Chondrocyte (in vitro differentiated cells): Measurements from ENCODE around the gene YES1. TPM values are rescaled to one million over a fixed set of nuclear protein-coding genes. Genes with fewer than 3 reads are reported as not detected.
A peak's percentile ranks its signal among the peaks of the same experiment; 100 is the strongest.

Source experiments
- DNase-seq: peaks from one replicate; pipeline ENCODE4 v3.0.0; 2021; ENCODE audit warnings: mixed read lengths, low spot score
- H3K27ac Mint-ChIP-seq: one replicate; pipeline ENCODE4 v1.8.0; 2021; ENCODE audit warnings: mild to moderate bottlenecking, moderate library complexity, mixed read lengths; ENCODE audit not compliant: unreplicated experiment
- H3K27me3 Mint-ChIP-seq: 2 replicates; pipeline ENCODE4 v1.8.0; 2021; ENCODE audit warnings: low read depth, mixed read lengths
- H3K36me3 Mint-ChIP-seq: 2 replicates; pipeline ENCODE4 v1.8.0; 2021; ENCODE audit warnings: low read depth, mixed read lengths
- H3K4me1 Mint-ChIP-seq: 2 replicates; pipeline ENCODE4 v1.8.0; 2021; ENCODE audit warnings: low read depth, mild to moderate bottlenecking, mixed read lengths
- H3K4me3 Mint-ChIP-seq: one replicate; pipeline ENCODE4 v1.8.0; 2021; ENCODE audit warnings: mild to moderate bottlenecking, moderate library complexity, mixed read lengths; ENCODE audit not compliant: unreplicated experiment
- H3K9me3 Mint-ChIP-seq: 2 replicates; pipeline ENCODE4 v1.8.0; 2021; ENCODE audit warnings: low read depth, mixed read lengths
- total RNA-seq: library from RNA; stranded (reverse); gene quantifications from 3 replicates; pipeline ENCODE4 v1.2.1, GENCODE V29; 2021
- TF ChIP-seq, protein P1 (sequence below): fragments of 200-600 bp; sonication (generic); IDR thresholded peaks from 2 replicates; pipeline ENCODE4 v1.5.0; 2021; ENCODE audit warnings: antibody characterized with exemption, mild to moderate bottlenecking, moderate library complexity

The YES1 gene
- total RNA-seq, 1 donor from 2014 or later, result 38.0 TPM

DNA sequence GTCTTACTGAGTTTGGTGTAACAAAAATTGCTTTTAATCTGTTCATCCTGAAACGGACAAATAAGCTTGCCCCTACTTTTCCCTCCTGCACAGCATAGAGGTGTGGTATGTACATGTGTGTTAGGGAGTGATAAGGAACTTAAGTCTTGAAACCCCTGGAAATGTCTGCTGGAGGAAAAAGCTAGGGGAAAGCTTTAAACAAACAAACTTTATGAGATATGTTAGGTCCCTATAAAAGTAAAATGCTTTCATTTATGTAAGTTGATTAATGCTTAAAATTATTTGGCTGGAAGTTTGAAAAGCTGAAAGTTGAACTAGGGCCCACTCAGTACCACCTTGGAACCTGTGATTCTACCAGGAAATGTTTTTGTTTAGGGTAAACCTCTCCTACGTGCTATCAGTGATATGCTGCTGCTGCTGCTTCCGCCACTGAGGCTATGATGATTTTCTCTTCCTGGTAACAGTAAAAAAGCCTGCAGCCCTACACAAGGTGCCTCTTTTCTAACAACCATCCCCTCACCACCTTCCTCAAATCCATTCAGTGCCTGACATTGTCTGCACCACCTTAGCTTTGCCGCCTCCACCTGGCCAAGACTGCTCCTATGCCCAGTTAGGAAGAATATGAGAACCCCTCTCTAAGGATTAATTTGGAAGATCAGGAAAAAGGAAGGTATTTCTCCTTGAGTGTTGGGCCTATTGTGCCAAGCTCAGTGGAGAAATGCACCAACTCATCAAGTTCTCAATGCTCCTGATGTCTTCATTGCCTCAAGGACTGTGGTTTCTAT lies 2.5 kb upstream of the YES1 start:
- peaks cover 26% of the 10 kb centered on the region for H3K4me1 Mint-ChIP-seq
- no peaks in the 10 kb centered on the region for H3K9me3 Mint-ChIP-seq
- TF ChIP-seq, protein P1, sequence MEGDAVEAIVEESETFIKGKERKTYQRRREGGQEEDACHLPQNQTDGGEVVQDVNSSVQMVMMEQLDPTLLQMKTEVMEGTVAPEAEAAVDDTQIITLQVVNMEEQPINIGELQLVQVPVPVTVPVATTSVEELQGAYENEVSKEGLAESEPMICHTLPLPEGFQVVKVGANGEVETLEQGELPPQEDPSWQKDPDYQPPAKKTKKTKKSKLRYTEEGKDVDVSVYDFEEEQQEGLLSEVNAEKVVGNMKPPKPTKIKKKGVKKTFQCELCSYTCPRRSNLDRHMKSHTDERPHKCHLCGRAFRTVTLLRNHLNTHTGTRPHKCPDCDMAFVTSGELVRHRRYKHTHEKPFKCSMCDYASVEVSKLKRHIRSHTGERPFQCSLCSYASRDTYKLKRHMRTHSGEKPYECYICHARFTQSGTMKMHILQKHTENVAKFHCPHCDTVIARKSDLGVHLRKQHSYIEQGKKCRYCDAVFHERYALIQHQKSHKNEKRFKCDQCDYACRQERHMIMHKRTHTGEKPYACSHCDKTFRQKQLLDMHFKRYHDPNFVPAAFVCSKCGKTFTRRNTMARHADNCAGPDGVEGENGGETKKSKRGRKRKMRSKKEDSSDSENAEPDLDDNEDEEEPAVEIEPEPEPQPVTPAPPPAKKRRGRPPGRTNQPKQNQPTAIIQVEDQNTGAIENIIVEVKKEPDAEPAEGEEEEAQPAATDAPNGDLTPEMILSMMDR, result no peak
- no peaks in the 10 kb centered on the region for H3K36me3 Mint-ChIP-seq
- no peak overlapping the region for H3K4me3 Mint-ChIP-seq
- no peaks in the 10 kb centered on the region for H3K27me3 Mint-ChIP-seq
- no peak for DNase-seq
- no peak overlapping the region for H3K27ac Mint-ChIP-seq

DNA sequence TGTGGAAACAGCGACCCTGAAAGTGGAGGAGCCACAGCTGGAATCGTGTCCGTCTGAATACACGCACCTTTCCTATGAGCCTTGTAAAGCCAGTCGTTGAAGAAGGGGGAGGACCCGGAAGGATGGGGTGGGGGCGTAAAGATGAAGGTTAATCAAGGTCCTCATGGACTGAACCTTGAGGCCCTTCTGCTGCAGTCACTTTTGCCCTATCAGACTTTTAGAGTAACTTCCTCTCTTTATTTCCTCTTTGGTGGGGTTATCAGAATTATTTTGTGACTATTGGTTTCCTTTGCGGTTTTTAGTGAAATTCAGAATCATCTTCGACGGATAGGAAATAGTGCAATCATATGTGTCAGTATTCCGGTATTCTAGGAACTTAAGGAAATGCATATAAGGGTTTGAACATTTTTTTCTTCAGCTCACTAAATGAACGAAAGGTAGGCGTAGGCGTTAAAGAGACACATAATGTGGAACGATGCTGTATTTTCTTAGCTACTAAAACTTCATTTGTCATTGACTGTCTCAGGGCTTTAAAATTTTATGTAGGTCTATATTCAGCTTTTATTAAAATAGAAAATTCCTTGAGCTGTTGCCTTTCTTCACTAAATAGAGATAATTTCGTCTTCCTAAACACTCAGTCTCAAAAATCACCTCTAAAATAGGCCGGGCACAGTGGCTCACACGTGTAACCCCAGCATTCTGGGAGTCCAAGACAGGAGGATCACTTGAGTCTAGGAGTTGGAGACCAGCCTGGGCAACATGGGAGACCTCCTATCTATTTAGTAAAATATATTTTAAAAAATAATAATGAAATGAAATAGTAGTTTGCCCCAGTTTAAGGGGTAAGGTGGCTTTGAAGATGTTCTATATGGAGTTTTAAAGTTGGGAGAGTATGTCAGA lies 1.4 kb upstream of the YES1 start:
- DNase-seq, result no peak
- H3K9me3 Mint-ChIP-seq, result no peaks in the 10 kb centered on the region
- H3K27ac Mint-ChIP-seq, result peak overlapping the region; percentile 98
- TF ChIP-seq, protein P1, result no peak
- H3K4me1 Mint-ChIP-seq, result peaks cover 27% of the 10 kb centered on the region
- H3K36me3 Mint-ChIP-seq, result no peaks in the 10 kb centered on the region
- H3K27me3 Mint-ChIP-seq, result no peaks in the 10 kb centered on the region
- H3K4me3 Mint-ChIP-seq, result peak overlapping the region; percentile 90

DNA sequence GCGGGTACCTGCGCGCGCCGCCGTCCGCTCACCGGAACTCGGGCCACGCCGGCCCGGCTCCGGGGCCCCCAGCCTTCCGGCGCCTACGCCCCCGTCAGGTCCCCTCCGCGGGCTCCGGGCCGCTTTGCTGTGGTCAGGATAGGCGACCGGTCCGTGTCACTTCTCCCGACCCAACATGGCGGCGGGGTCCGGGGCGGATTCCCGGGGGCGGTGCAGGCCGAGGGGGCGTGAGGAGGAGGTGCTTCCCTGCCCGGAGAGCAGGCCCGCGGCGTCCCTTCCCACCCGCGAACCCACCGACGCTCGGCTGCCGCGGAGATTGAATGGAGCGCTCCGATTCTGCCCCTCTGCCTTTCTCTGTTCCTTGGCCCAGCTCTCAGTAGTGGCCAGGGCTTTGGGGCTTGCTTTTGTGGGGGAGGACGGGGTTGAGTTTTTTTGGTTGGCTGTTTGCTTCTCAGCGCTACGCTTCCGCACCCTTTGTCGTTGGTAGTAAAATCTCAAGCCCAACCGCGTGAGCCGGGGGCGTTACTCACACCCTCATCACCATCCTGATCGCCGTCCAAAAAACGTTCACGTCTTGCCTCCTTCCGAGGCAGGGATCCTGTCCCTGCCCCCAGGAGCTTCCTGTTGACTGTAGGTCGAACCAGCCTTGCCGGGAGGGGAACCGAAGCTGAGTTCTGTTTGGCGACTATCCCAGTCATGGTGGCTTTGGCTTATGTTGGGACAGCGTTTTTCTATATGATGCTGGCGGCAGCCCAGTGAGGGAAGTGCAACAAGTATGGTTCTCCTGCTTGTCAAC lies 532 bp upstream of the YES1 start:
- H3K27me3 Mint-ChIP-seq, result no peaks in the 10 kb centered on the region
- H3K4me1 Mint-ChIP-seq, result peaks cover 27% of the 10 kb centered on the region
- peak overlapping the region; percentile 98 for H3K27ac Mint-ChIP-seq
- no peaks in the 10 kb centered on the region for H3K9me3 Mint-ChIP-seq
- peak overlapping the region; percentile 90 for H3K4me3 Mint-ChIP-seq
- DNase-seq, result peak; percentile 95
- TF ChIP-seq, protein P1, result no peak
- no peaks in the 10 kb centered on the region for H3K36me3 Mint-ChIP-seq

DNA sequence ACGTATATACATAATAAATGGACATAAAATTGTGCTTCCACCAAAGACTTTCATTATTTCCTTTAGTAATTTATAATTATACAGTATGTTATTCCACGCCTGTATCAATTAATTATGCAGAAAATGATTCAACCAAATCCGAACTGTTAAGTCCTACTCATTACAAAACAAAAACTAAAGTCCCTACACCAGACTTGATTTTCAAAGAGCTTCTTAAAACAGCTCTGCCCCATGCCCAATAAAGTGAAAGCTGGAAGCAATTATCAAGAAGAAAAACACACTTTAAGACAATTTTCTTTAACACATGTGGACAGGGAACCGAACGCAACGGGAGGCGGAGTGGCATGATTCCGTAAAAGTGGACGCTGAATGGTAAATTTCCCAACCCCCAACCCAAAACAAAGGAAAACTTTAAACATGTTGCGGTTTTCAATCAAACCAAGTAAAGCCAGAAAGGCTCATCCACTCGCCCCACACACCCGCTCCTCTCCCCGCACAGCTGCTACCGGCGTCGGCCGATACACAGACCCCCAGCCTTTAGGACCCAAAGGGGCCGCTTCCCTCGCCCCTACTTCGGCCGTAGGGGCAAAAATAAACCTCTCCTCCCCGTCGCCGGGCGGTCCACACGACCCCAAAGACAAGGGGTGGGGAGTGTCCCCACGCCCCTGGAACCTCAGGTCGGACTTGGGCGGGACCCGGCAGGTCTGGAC lies 705 bp downstream of the YES1 start:
- no peak for DNase-seq
- Mint-ChIP-seq H3K27ac (peak overlapping the region; percentile 82), H3K4me3 (peak overlapping the region; percentile 90), H3K4me1 (peaks cover 27% of the 10 kb centered on the region), H3K36me3 (no peaks in the 10 kb centered on the region), H3K27me3 (no peaks in the 10 kb centered on the region), H3K9me3 (no peaks in the 10 kb centered on the region)
- TF ChIP-seq, protein P1, result no peak
